Erythroblast (primary cell): Measurements from ENCODE around the gene LSAMP.
"Not testable (repeated sequence)": the region's sequence is repeated elsewhere in the genome, so short reads cannot be mapped to it uniquely, and the experiment has no call there.

Source experiments
- DNase-seq, 2 experiments: peaks; one replicate each; lab custom pipeline; 2025; lab: John Stamatoyannopoulos, UW
- GATA1 ChIP-seq: IDR thresholded peaks from 2 replicates; pipeline ENCODE4 v1.6.1; 2011; ENCODE audit warnings: low read depth, mild to moderate bottlenecking, control low read depth, low read length, moderate library complexity
- POLR2A ChIP-seq: IDR thresholded peaks from 2 replicates; pipeline ENCODE4 v1.6.1; 2011; ENCODE audit warnings: mild to moderate bottlenecking, low read length

The LSAMP gene

GRCh38 chr3:116111765-116112164 lies 333.5 kb downstream of the LSAMP start:
- TF ChIP-seq GATA1, result no peak
- no peak for TF ChIP-seq POLR2A
- no peak for DNase-seq

GRCh38 chr3:116103868-116104530 lies 341.3 kb downstream of the LSAMP start:
- DNase-seq, result no peak
- TF ChIP-seq POLR2A (no peak), GATA1 (no peak)

- no peak for TF ChIP-seq GATA1
- TF ChIP-seq POLR2A, result no peak
- no peak for DNase-seq
These were observed 343.2 kb downstream of the LSAMP start for GRCh38 chr3:116102037-116102436.

- DNase-seq, result no peak
- TF ChIP-seq POLR2A (no peak), GATA1 (no peak)
These were observed 348.1 kb downstream of the LSAMP start for GRCh38 chr3:116097226-116097625.

GRCh38 chr3:116096631-116097030 lies 348.7 kb downstream of the LSAMP start:
- no peak for DNase-seq
- no peak for TF ChIP-seq GATA1
- TF ChIP-seq POLR2A, result no peak

GRCh38 chr3:116093374-116093773 lies 351.9 kb downstream of the LSAMP start:
- DNase-seq, result no peak
- TF ChIP-seq POLR2A (no peak), GATA1 (no peak)

GRCh38 chr3:116087426-116087825 lies 357.9 kb downstream of the LSAMP start:
- TF ChIP-seq GATA1 (no peak), POLR2A (no peak)
- DNase-seq, result no peak

- TF ChIP-seq GATA1 (no peak), POLR2A (no peak)
- DNase-seq, result peak in 1 of 2 experiments; percentile 2
These were observed 360.1 kb downstream of the LSAMP start for GRCh38 chr3:116084999-116085791.

GRCh38 chr3:116083683-116084082 lies 361.6 kb downstream of the LSAMP start:
- no peak for TF ChIP-seq POLR2A
- TF ChIP-seq GATA1, result no peak
- DNase-seq, result no peak

- TF ChIP-seq POLR2A (no peak), GATA1 (no peak)
These were observed 366.7 kb downstream of the LSAMP start for GRCh38 chr3:116078561-116078960.

GRCh38 chr3:116077557-116077956 lies 367.7 kb downstream of the LSAMP start:
- peak; percentile 16 to 19 for DNase-seq
- no peak for TF ChIP-seq GATA1
- no peak for TF ChIP-seq POLR2A

More at GRCh38 chr3:116078561-116078960, 366.7 kb downstream of the LSAMP start:
- DNase-seq, result no peak

GRCh38 chr3:116077059-116077458 lies 368.2 kb downstream of the LSAMP start:
- no peak for DNase-seq
- TF ChIP-seq GATA1 (no peak), POLR2A (no peak)

GRCh38 chr3:116070516-116071278 lies 374.6 kb downstream of the LSAMP start:
- DNase-seq, result not testable (repeated sequence)

GRCh38 chr3:116070061-116070460 lies 375.2 kb downstream of the LSAMP start:
- TF ChIP-seq POLR2A (no peak), GATA1 (no peak)

GRCh38 chr3:116069024-116069423 lies 376.3 kb downstream of the LSAMP start:
- no peak for TF ChIP-seq POLR2A
- TF ChIP-seq GATA1, result no peak
- DNase-seq, result no peak

More at GRCh38 chr3:116070061-116070460, 375.2 kb downstream of the LSAMP start:
- DNase-seq, result no peak
